SK-N-MC (cell line): ENCODE data around the gene NAPG.

Experiments
- EZH2 ChIP-seq: fragments of 200-600 bp; sonication (generic); IDR thresholded peaks from one replicate; pipeline ENCODE4 v1.6.1; 2017; ENCODE audit warnings: antibody characterized with exemption
- FOXP2 ChIP-seq: optimal IDR thresholded peaks from 2 replicates; pipeline ENCODE3; 2011; ENCODE audit warnings: mild to moderate bottlenecking, moderate library complexity; ENCODE audit not compliant: insufficient read depth; ENCODE audit errors: extremely low read length, control extremely low read depth
- POLR2AphosphoS5 ChIP-seq: IDR thresholded peaks from 2 replicates; pipeline ENCODE4 v1.6.1; 2012; ENCODE audit warnings: mild to moderate bottlenecking, low read depth, low read length, borderline replicate concordance

- TF ChIP-seq POLR2AphosphoS5 (no peak), EZH2 (no peak), FOXP2 (no peak)
Measured at GRCh38 chr18:10524507-10525370, 1.1 kb upstream of the NAPG start.
